ENCODE measurements around the gene FGGY. TPM values are rescaled to one million over a fixed set of nuclear protein-coding genes. Genes with fewer than 3 reads are reported as not detected.

Gene FGGY
- total and polyA plus RNA-seq, 2 donors (not counting 3 experiments of a cell fraction or from before 2014, with no cell fraction given), result 5.6 to 6.4 TPM

DNA sequence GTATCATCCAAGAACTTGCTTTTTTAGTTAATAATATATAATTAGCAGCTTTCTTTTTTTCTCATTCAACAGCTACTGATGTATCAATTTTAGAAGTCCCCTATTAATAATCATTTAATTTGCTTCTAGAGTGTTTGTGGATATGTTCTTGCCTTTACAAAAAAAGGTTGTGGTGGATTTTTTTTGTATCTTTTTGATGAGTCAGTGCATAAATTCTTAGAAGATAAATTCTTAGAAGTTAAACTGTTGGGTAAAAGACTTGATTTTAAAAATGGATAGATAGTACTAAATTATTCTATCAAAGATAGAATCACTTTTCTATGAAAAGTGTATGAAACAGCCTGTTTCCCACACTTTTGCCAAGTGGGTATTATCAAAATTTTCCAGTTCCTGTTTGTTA, 11.9 kb downstream of the FGGY start:
- H3K79me2 ChIP-seq (ENCODE audit: control insufficient read depth, insufficient read depth, low read length), result no peaks in the 10 kb centered on the region
- TF ChIP-seq EZH2 (IDR thresholded peaks at IDR 0.05; ENCODE audit: borderline replicate concordance, low read depth, low read length, severe bottlenecking) (no peak), FOS (IDR thresholded peaks at IDR 0.05; ENCODE audit: borderline replicate concordance, insufficient read depth, low read length) (no peak)
- CTCF ChIA-PET, result no interaction called here

GRCh38 chr1:59309392-59309791, 12.5 kb downstream of the FGGY start:
- POLR2A ChIA-PET, result no interaction called here
- CTCF ChIA-PET, result no interaction called here
- no peak for FAIRE-seq

More for the DNA sequence above, 11.9 kb downstream of the FGGY start:
- Histone ChIP-seq H2AFZ (ENCODE audit: low read depth, low read length) (no peak overlapping the region), H3K4me2 (ENCODE audit: insufficient read depth, low read length) (no peak overlapping the region), H3K27me3 (ENCODE audit: control insufficient read depth in 2 of 2, insufficient read depth in 2 of 2, low read length in 2 of 2) (no peaks in the 10 kb centered on the region), H3K4me1 (ENCODE audit: control insufficient read depth, extremely low read depth, insufficient read depth, low read length) (no peaks in the 10 kb centered on the region), H3K27ac (ENCODE audit: insufficient read depth, low read depth, low read length) (no peak overlapping the region), H3K9ac (replicated peaks; ENCODE audit: extremely low read depth, insufficient read depth, low read length) (no peak overlapping the region), H3K9me1 (replicated peaks; ENCODE audit: control insufficient read depth, extremely low read depth, insufficient read depth, low read length) (no peaks in the 10 kb centered on the region), H3K9me3 (replicated peaks; ENCODE audit: control insufficient read depth, insufficient read depth, low read length) (no peaks in the 10 kb centered on the region), H3K36me3 (ENCODE audit: control insufficient read depth in 2 of 2, extremely low read depth in 1 of 2, insufficient read depth in 2 of 2, low read length in 2 of 2) (no peaks in the 10 kb centered on the region), H3K4me3 (replicated peaks in 1 of 3; ENCODE audit: insufficient read depth in 1 of 3, low read depth in 1 of 3, low read length in 3 of 3) (no peak overlapping the region), H4K20me1 (replicated peaks; ENCODE audit: control insufficient read depth, extremely low read depth, insufficient read depth, low read length) (no peaks in the 10 kb centered on the region)
- no TSS peak for BruUV-seq (replicated peaks)
- FAIRE-seq (no peak), DNase-seq (ENCODE audit: low read depth, low spot score) (no peak)
- dilution Hi-C loops (cut with MboI; ENCODE audit: extremely low pct_ligation_motif_present, low sequenced_read_pairs), result no loop called here
- POLR2A ChIA-PET, result no interaction called here
- intact Hi-C loops (cut with micrococcal nuclease), result no loop called here

More at GRCh38 chr1:59309392-59309791, 12.5 kb downstream of the FGGY start:
- no peaks in the 10 kb centered on the region for H3K9me3 ChIP-seq (replicated peaks; ENCODE audit: control insufficient read depth, insufficient read depth, low read length)
- dilution Hi-C loops (cut with MboI; ENCODE audit: extremely low pct_ligation_motif_present, low sequenced_read_pairs), result no loop called here
- DNase-seq (ENCODE audit: low read depth, low spot score), result no peak
- H3K4me2 ChIP-seq (ENCODE audit: insufficient read depth, low read length), result no peak overlapping the region
- no peaks in the 10 kb centered on the region for H3K79me2 ChIP-seq (ENCODE audit: control insufficient read depth, insufficient read depth, low read length)
- no peak overlapping the region for H2AFZ ChIP-seq (ENCODE audit: low read depth, low read length)
- H3K4me3 ChIP-seq (replicated peaks in 1 of 3; ENCODE audit: insufficient read depth in 1 of 3, low read depth in 1 of 3, low read length in 3 of 3), result no peak overlapping the region
- no peaks in the 10 kb centered on the region for H3K27me3 ChIP-seq (ENCODE audit: control insufficient read depth in 2 of 2, insufficient read depth in 2 of 2, low read length in 2 of 2)
- no peak overlapping the region for H3K27ac ChIP-seq (ENCODE audit: insufficient read depth, low read depth, low read length)
- H3K4me1 ChIP-seq (ENCODE audit: control insufficient read depth, extremely low read depth, insufficient read depth, low read length), result no peaks in the 10 kb centered on the region
- intact Hi-C loops (cut with micrococcal nuclease), result no loop called here
- TF ChIP-seq JUN (IDR thresholded peaks at IDR 0.05; ENCODE audit: borderline replicate concordance, insufficient read depth, insufficient read length, low read depth) (no peak), POLR2AphosphoS5 (IDR thresholded peaks at IDR 0.05; ENCODE audit: insufficient read depth, low read depth, low read length) (no peak), POLR2A (IDR thresholded peaks at IDR 0.05; ENCODE audit: low read depth, low read length) (no peak), EZH2 (IDR thresholded peaks at IDR 0.05; ENCODE audit: borderline replicate concordance, low read depth, low read length, severe bottlenecking) (no peak), GATA2 (IDR thresholded peaks at IDR 0.05; ENCODE audit: insufficient read depth, insufficient read length, low read depth, low read length) (no peak), MYC (IDR thresholded peaks at IDR 0.05; ENCODE audit: low read depth, low read length) (no peak), FOS (IDR thresholded peaks at IDR 0.05; ENCODE audit: borderline replicate concordance, insufficient read depth, low read length) (no peak)
- TF ChIP-seq, protein P1, sequence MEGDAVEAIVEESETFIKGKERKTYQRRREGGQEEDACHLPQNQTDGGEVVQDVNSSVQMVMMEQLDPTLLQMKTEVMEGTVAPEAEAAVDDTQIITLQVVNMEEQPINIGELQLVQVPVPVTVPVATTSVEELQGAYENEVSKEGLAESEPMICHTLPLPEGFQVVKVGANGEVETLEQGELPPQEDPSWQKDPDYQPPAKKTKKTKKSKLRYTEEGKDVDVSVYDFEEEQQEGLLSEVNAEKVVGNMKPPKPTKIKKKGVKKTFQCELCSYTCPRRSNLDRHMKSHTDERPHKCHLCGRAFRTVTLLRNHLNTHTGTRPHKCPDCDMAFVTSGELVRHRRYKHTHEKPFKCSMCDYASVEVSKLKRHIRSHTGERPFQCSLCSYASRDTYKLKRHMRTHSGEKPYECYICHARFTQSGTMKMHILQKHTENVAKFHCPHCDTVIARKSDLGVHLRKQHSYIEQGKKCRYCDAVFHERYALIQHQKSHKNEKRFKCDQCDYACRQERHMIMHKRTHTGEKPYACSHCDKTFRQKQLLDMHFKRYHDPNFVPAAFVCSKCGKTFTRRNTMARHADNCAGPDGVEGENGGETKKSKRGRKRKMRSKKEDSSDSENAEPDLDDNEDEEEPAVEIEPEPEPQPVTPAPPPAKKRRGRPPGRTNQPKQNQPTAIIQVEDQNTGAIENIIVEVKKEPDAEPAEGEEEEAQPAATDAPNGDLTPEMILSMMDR (IDR thresholded peaks at IDR 0.05; ENCODE audit: extremely low read depth in 1 of 2, insufficient read depth in 1 of 2, low read depth in 1 of 2, low read length in 2 of 2), result no peak
- TF ChIP-seq, protein P2, sequence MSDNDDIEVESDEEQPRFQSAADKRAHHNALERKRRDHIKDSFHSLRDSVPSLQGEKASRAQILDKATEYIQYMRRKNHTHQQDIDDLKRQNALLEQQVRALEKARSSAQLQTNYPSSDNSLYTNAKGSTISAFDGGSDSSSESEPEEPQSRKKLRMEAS (IDR thresholded peaks at IDR 0.05; ENCODE audit: insufficient read depth, insufficient read length), result no peak
- no peaks in the 10 kb centered on the region for H4K20me1 ChIP-seq (replicated peaks; ENCODE audit: control insufficient read depth, extremely low read depth, insufficient read depth, low read length)
- H3K9me1 ChIP-seq (replicated peaks; ENCODE audit: control insufficient read depth, extremely low read depth, insufficient read depth, low read length), result no peaks in the 10 kb centered on the region
- H3K36me3 ChIP-seq (ENCODE audit: control insufficient read depth in 2 of 2, extremely low read depth in 1 of 2, insufficient read depth in 2 of 2, low read length in 2 of 2), result no peaks in the 10 kb centered on the region
- no peak overlapping the region for H3K9ac ChIP-seq (replicated peaks; ENCODE audit: extremely low read depth, insufficient read depth, low read length)
- BruUV-seq (replicated peaks), result no TSS peak

Measured in endothelial cell of umbilical vein (primary cell).